PC-9 (cell line): Measurements from ENCODE around the gene ERGIC2. TPM values are rescaled to one million over a fixed set of nuclear protein-coding genes. Genes with fewer than 3 reads are reported as not detected.

Source experiments
- BruUV-seq: library from RNA; stranded (reverse); fragments of 400-500 nt; replicated peaks from 2 replicates; lab custom pipeline; 2021; lab: Mats Ljungman, UMichigan
- CTCF ChIA-PET: fragments of 300-600 bp; sonication (Branson Sonifier 250); formaldehyde crosslinking; loops from one replicate; lab custom pipeline; 2022; ENCODE audit warnings: antibody characterized with exemption; lab: Charles Lee
- POLR2A ChIA-PET: fragments of 300-600 bp; sonication (Branson Sonifier 250); formaldehyde crosslinking; loops from one replicate; lab custom pipeline; 2022; ENCODE audit warnings: antibody characterized with exemption; ENCODE audit not compliant: unreplicated experiment; lab: Charles Lee
- DNase-seq, 2 experiments: peaks; one replicate each; pipeline versions ENCODE4 v3.0.0 to v3.0.0-alpha.2; 2015 to 2022; ENCODE audit warnings: mixed read lengths in 1 of 2
- H2AFZ ChIP-seq: fragments of 200-600 bp; sonication (generic); 2 replicates; pipeline ENCODE4 v1.8.1; 2017; ENCODE audit warnings: antibody characterized with exemption
- H3F3A ChIP-seq: fragments of 200-600 bp; sonication (generic); 2 replicates; pipeline ENCODE4 v1.8.1; 2017; ENCODE audit warnings: antibody characterized with exemption, mild to moderate bottlenecking, low read depth; ENCODE audit not compliant: insufficient read depth
- H3K27ac ChIP-seq: fragments of 200-600 bp; sonication (generic); 2 replicates; pipeline ENCODE4 v1.6.1; 2016; ENCODE audit warnings: mixed run types
- H3K27me3 ChIP-seq: fragments of 200-600 bp; sonication (generic); 2 replicates; pipeline ENCODE4 v1.6.1; 2016; ENCODE audit warnings: low read depth, mixed run types; ENCODE audit not compliant: insufficient read depth
- H3K36me3 ChIP-seq: fragments of 200-600 bp; sonication (generic); 2 replicates; pipeline ENCODE4 v1.6.1; 2016; ENCODE audit warnings: low read depth, mixed run types
- H3K4me1 ChIP-seq: fragments of 200-600 bp; sonication (generic); replicated peaks from 2 replicates; pipeline ENCODE4 v1.6.1; 2016; ENCODE audit warnings: mixed run types; ENCODE audit not compliant: insufficient read depth
- H3K4me2 ChIP-seq: fragments of 200-600 bp; sonication (generic); 2 replicates; pipeline ENCODE4 v1.6.1; 2017; ENCODE audit warnings: mixed run types
- H3K4me3 ChIP-seq: fragments of 200-600 bp; sonication (generic); 2 replicates; pipeline ENCODE4 v1.6.1; 2016; ENCODE audit warnings: mixed run types
- H3K79me2 ChIP-seq: fragments of 200-600 bp; sonication (generic); 2 replicates; pipeline ENCODE4 v1.6.1; 2017; ENCODE audit warnings: low read depth, mixed run types
- H3K9me2 ChIP-seq: fragments of 200-600 bp; sonication (generic); 2 replicates; pipeline ENCODE4 v1.8.1; 2017; ENCODE audit warnings: mild to moderate bottlenecking; ENCODE audit not compliant: insufficient read depth
- H3K9me3 ChIP-seq: fragments of 200-600 bp; sonication (generic); 2 replicates; pipeline ENCODE4 v1.8.1; 2016; ENCODE audit warnings: low read depth; ENCODE audit not compliant: insufficient read depth
- H4K20me1 ChIP-seq: fragments of 200-600 bp; sonication (generic); 2 replicates; pipeline ENCODE4 v1.8.1; 2017; ENCODE audit not compliant: insufficient read depth
- CTCF ChIP-seq: fragments of 200-600 bp; sonication (generic); conservative IDR thresholded peaks from 2 replicates; pipeline ENCODE4 v1.6.1; 2017; ENCODE audit warnings: mixed run types, antibody characterized with exemption, mild to moderate bottlenecking, moderate library complexity
- EZH2 ChIP-seq: fragments of 200-600 bp; sonication (generic); IDR thresholded peaks from 2 replicates; pipeline ENCODE4 v1.8.0; 2017; ENCODE audit warnings: antibody characterized with exemption, low read depth
- intact Hi-C: fragments of 100-400 bp; cut with micrococcal nuclease; formaldehyde crosslinking; loops from one replicate; pipeline ENCODE4 v1.10.0; 2022; ENCODE audit not compliant: unreplicated experiment
- total RNA-seq: library from RNA; stranded (reverse); gene quantifications from 2 replicates; pipeline ENCODE4 v1.2.3, GENCODE V29; 2021

ERGIC2 gene
- total RNA-seq, 1 experiment from 2014 or later: 141 TPM

- H3K27ac ChIP-seq: no peak overlapping the region
- H3K79me2 ChIP-seq: no peaks in the 10 kb centered on the region
- no peak for DNase-seq
- no peaks in the 10 kb centered on the region for H3K4me1 ChIP-seq
- no peaks in the 10 kb centered on the region for H3K36me3 ChIP-seq
- no TSS peak for BruUV-seq
- no peak overlapping the region for H2AFZ ChIP-seq
- TF ChIP-seq CTCF: no peak
- TF ChIP-seq EZH2: no peak
- no peaks in the 10 kb centered on the region for H3F3A ChIP-seq
- CTCF ChIA-PET: no interaction called here
- no peaks in the 10 kb centered on the region for H3K27me3 ChIP-seq
- POLR2A ChIA-PET: no interaction called here
- H3K9me2 ChIP-seq: no peaks in the 10 kb centered on the region
- H3K4me2 ChIP-seq: no peak overlapping the region
- H3K4me3 ChIP-seq: no peak overlapping the region
- no peaks in the 10 kb centered on the region for H3K9me3 ChIP-seq
- H4K20me1 ChIP-seq: no peaks in the 10 kb centered on the region
- intact Hi-C loops: no loop called here
Measured at GRCh38 chr12:29414368-29414767, 33.4 kb upstream of the ERGIC2 start.

GRCh38 chr12:29405561-29405960 is 24.6 kb upstream of the ERGIC2 start:
- Histone ChIP-seq H3K27ac (no peak overlapping the region), H3F3A (no peaks in the 10 kb centered on the region), H3K79me2 (no peaks in the 10 kb centered on the region), H3K4me2 (no peak overlapping the region), H3K36me3 (no peaks in the 10 kb centered on the region), H4K20me1 (no peaks in the 10 kb centered on the region), H3K9me3 (no peaks in the 10 kb centered on the region), H3K4me3 (no peak overlapping the region), H2AFZ (no peak overlapping the region), H3K4me1 (no peaks in the 10 kb centered on the region), H3K9me2 (no peaks in the 10 kb centered on the region), H3K27me3 (no peaks in the 10 kb centered on the region)
- intact Hi-C loops: no loop called here
- POLR2A ChIA-PET: no interaction called here
- no peak for DNase-seq
- BruUV-seq: no TSS peak
- TF ChIP-seq EZH2 (no peak), CTCF (no peak)
- CTCF ChIA-PET: no interaction called here

GRCh38 chr12:29403991-29404390 is 23.0 kb upstream of the ERGIC2 start:
- Histone ChIP-seq H3K4me1 (no peaks in the 10 kb centered on the region), H3K27me3 (no peaks in the 10 kb centered on the region), H3F3A (no peaks in the 10 kb centered on the region), H3K27ac (no peak overlapping the region), H3K4me3 (no peak overlapping the region), H2AFZ (no peak overlapping the region), H3K9me2 (no peaks in the 10 kb centered on the region), H3K4me2 (no peak overlapping the region), H3K9me3 (no peaks in the 10 kb centered on the region), H3K36me3 (no peaks in the 10 kb centered on the region), H3K79me2 (no peaks in the 10 kb centered on the region), H4K20me1 (no peaks in the 10 kb centered on the region)
- DNase-seq: no peak
- ChIA-PET CTCF (no interaction called here), POLR2A (no interaction called here)
- intact Hi-C loops: no loop called here
- no peak for TF ChIP-seq CTCF
- no peak for TF ChIP-seq EZH2
- no TSS peak for BruUV-seq
